ENCODE data around the gene HAUS3.

HAUS3 gene

GRCh38 chr4:2269206-2269531 is 27.2 kb upstream of the HAUS3 start:
- TF ChIP-seq MYC (IDR thresholded peaks at IDR 0.05; ENCODE audit: low read depth, low read length) (no peak), MAX (IDR thresholded peaks at IDR 0.05; ENCODE audit: low read depth, low read length) (no peak), POLR2A (IDR thresholded peaks at IDR 0.05; ENCODE audit: extremely low read depth, insufficient read length) (no peak)
- TF ChIP-seq, protein P1, sequence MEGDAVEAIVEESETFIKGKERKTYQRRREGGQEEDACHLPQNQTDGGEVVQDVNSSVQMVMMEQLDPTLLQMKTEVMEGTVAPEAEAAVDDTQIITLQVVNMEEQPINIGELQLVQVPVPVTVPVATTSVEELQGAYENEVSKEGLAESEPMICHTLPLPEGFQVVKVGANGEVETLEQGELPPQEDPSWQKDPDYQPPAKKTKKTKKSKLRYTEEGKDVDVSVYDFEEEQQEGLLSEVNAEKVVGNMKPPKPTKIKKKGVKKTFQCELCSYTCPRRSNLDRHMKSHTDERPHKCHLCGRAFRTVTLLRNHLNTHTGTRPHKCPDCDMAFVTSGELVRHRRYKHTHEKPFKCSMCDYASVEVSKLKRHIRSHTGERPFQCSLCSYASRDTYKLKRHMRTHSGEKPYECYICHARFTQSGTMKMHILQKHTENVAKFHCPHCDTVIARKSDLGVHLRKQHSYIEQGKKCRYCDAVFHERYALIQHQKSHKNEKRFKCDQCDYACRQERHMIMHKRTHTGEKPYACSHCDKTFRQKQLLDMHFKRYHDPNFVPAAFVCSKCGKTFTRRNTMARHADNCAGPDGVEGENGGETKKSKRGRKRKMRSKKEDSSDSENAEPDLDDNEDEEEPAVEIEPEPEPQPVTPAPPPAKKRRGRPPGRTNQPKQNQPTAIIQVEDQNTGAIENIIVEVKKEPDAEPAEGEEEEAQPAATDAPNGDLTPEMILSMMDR (IDR thresholded peaks at IDR 0.05; ENCODE audit: low read depth, low read length) = no peak
- no peak for DNase-seq (ENCODE audit: low read depth)
- H3K4me3 ChIP-seq (ENCODE audit: low read depth, low read length) = no peak overlapping the region

DNA sequence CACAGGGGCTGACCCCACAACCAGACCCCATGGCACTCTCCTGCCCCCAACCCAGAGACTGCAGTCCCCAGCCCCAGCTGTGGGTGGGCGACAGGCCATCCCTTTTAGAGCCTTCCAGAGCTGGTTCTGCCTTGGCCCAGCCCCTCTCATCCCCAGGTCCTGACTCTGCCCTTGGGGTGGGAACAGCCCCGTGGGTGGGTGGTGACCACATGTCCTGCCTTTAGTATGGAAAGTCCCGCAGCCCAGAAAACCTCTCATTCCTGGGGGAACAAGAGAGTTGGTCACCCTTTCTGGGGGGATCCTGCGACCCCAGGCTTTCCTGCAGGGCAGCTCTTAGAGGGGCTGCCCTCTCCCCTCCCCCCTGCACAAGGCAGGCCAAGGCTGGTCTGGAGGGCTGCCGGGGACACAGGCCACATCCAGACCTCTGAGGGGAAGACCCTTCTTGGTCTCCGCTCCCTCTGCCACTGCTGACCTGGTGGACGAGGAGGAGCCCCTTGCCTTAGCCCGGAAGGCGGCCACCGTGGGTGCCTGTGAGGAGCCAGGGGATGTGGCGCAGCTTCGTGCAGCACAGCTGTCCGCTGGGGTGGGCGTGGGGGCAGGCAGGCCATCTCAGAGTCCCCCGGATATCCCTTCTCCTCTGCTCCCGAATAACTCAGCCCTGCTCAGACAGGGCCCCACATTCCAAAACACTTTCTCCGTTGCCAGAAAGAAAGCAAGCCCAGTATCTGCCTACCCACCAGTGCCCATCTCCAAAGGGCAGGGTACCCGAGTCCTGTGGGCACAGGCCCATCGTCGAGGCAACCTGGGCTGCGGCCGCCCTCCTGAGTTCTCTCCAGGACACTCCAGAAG is 26.7 kb upstream of the HAUS3 start:
- DNase-seq (ENCODE audit: low read depth) = no peak
- no peak overlapping the region for H3K4me3 ChIP-seq (ENCODE audit: low read depth, low read length)
- TF ChIP-seq, protein P1 (IDR thresholded peaks at IDR 0.05; ENCODE audit: low read depth, low read length) = no peak
- no peak for TF ChIP-seq MYC (IDR thresholded peaks at IDR 0.05; ENCODE audit: low read depth, low read length)
- no peak for TF ChIP-seq MAX (IDR thresholded peaks at IDR 0.05; ENCODE audit: low read depth, low read length)
- no peak for TF ChIP-seq POLR2A (IDR thresholded peaks at IDR 0.05; ENCODE audit: extremely low read depth, insufficient read length)

- H3K4me3 ChIP-seq (ENCODE audit: low read depth, low read length) = no peak overlapping the region
- no peak for DNase-seq (ENCODE audit: low read depth)
- TF ChIP-seq MYC (IDR thresholded peaks at IDR 0.05; ENCODE audit: low read depth, low read length) = no peak
- no peak for TF ChIP-seq POLR2A (IDR thresholded peaks at IDR 0.05; ENCODE audit: extremely low read depth, insufficient read length)
- no peak for TF ChIP-seq MAX (IDR thresholded peaks at IDR 0.05; ENCODE audit: low read depth, low read length)
- TF ChIP-seq, protein P1 (IDR thresholded peaks at IDR 0.05; ENCODE audit: low read depth, low read length) = no peak
These were observed 25.9 kb upstream of the HAUS3 start for GRCh38 chr4:2267841-2268240.

DNA sequence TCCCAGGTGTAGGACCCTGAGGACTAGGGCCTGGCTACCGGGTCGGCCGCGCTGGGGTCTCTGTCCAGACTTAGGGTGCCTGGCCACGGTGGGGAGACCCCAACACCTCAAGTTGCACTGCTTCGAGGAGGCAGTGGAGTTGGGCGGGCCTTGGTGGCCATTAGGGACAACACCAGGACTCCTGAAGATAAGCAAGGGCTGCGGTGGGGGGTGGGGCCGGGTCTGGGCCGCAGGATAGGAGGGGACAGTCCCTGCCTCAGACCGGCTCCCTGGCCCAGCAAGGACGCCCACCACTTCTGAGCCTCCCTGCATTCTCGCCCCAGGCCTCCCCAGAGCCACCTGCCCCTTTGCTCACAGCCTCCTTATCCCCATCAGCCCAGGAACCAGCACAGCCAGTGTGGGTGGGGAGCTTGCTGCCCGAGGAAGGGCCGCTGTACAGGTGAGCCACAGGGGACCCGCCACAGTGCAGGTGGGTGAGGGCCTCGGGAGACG is 25.4 kb upstream of the HAUS3 start:
- TF ChIP-seq, protein P1 (IDR thresholded peaks at IDR 0.05; ENCODE audit: low read depth, low read length) = no peak
- TF ChIP-seq MAX (IDR thresholded peaks at IDR 0.05; ENCODE audit: low read depth, low read length) = no peak
- no peak for TF ChIP-seq MYC (IDR thresholded peaks at IDR 0.05; ENCODE audit: low read depth, low read length)
- no peak for TF ChIP-seq POLR2A (IDR thresholded peaks at IDR 0.05; ENCODE audit: extremely low read depth, insufficient read length)
- DNase-seq (ENCODE audit: low read depth) = no peak
- no peak overlapping the region for H3K4me3 ChIP-seq (ENCODE audit: low read depth, low read length)

- TF ChIP-seq MYC (IDR thresholded peaks at IDR 0.05; ENCODE audit: low read depth, low read length) = no peak
- no peak for TF ChIP-seq MAX (IDR thresholded peaks at IDR 0.05; ENCODE audit: low read depth, low read length)
- TF ChIP-seq, protein P1 (IDR thresholded peaks at IDR 0.05; ENCODE audit: low read depth, low read length) = no peak
- no peak for TF ChIP-seq POLR2A (IDR thresholded peaks at IDR 0.05; ENCODE audit: extremely low read depth, insufficient read length)
- H3K4me3 ChIP-seq (ENCODE audit: low read depth, low read length) = no peak overlapping the region
- DNase-seq (ENCODE audit: low read depth) = no peak
These were observed 24.9 kb upstream of the HAUS3 start for GRCh38 chr4:2266821-2267220.
